Neuronal stem cell (in vitro differentiated cells): Measurements from ENCODE around the gene RNF44.
A peak's percentile ranks its signal among the peaks of the same experiment; 100 is the strongest.

ENCODE experiments used
- DNase-seq: peaks from one replicate; pipeline ENCODE4 v3.0.0-alpha.2; 2013; ENCODE audit warnings: low spot score
- H2AFZ ChIP-seq: one replicate; pipeline ENCODE4 v1.6.1; 2013; ENCODE audit warnings: mild to moderate bottlenecking, low read length, inconsistent platforms
- H2AK5ac ChIP-seq: 2 replicates; pipeline ENCODE4 v1.6.1; 2013; ENCODE audit warnings: low read depth, mild to moderate bottlenecking, inconsistent platforms, low read length, moderate library complexity, mixed read lengths
- H2BK120ac ChIP-seq: 2 replicates; pipeline ENCODE4 v1.6.1; 2013; ENCODE audit warnings: low read depth, mild to moderate bottlenecking, inconsistent platforms, low read length, moderate library complexity, mixed read lengths
- H2BK12ac ChIP-seq: one replicate; pipeline ENCODE4 v1.6.1; 2013; ENCODE audit warnings: low read length, inconsistent platforms
- H2BK15ac ChIP-seq: 2 replicates; pipeline ENCODE4 v1.6.1; 2013; ENCODE audit warnings: mild to moderate bottlenecking, low read length, inconsistent platforms, mixed read lengths
- H2BK5ac ChIP-seq: one replicate; pipeline ENCODE4 v1.6.1; 2013; ENCODE audit warnings: inconsistent platforms, mild to moderate bottlenecking, low read length, moderate library complexity
- H3K14ac ChIP-seq: one replicate; pipeline ENCODE4 v1.6.1; 2013; ENCODE audit warnings: low read length, inconsistent platforms
- H3K18ac ChIP-seq: 2 replicates; pipeline ENCODE4 v1.6.1; 2013; ENCODE audit warnings: low read length, inconsistent platforms
- H3K23ac ChIP-seq: 2 replicates; pipeline ENCODE4 v1.6.1; 2013; ENCODE audit warnings: low read depth, mild to moderate bottlenecking, mixed read lengths, low read length, inconsistent platforms; ENCODE audit not compliant: poor library complexity
- H3K27ac ChIP-seq: replicated peaks from 3 replicates; pipeline ENCODE4 v1.5.1; 2013; ENCODE audit warnings: low read length, inconsistent platforms
- H3K27me3 ChIP-seq, 3 experiments: 2 replicates each; pipeline ENCODE4 v1.6.1; 2013; ENCODE audit warnings: low read length in 3 of 3, mild to moderate bottlenecking in 2 of 3, inconsistent platforms in 1 of 3, low read depth in 1 of 3, mixed read lengths in 1 of 3, moderate library complexity in 1 of 3; ENCODE audit not compliant: control insufficient read depth in 3 of 3, insufficient read depth in 3 of 3
- H3K36me3 ChIP-seq, 2 donors: replicated peaks in 1 of 2; 2 replicates each; pipeline ENCODE4 v1.6.1; 2013; ENCODE audit warnings: low read length in 2 of 2; ENCODE audit not compliant: control insufficient read depth in 2 of 2, insufficient read depth in 2 of 2
- H3K4ac ChIP-seq: 2 replicates; pipeline ENCODE4 v1.6.1; 2013; ENCODE audit warnings: inconsistent platforms, mild to moderate bottlenecking, low read length, moderate library complexity
- H3K4me1 ChIP-seq, 2 donors: 1 replicate in 1 of 2; 2 replicates in 1 of 2; pipeline ENCODE4 v1.6.1; 2013; ENCODE audit warnings: low read length in 2 of 2, low read depth in 1 of 2; ENCODE audit not compliant: control insufficient read depth in 2 of 2, insufficient read depth in 1 of 2
- H3K4me2 ChIP-seq: one replicate; pipeline ENCODE4 v1.6.1; 2013; ENCODE audit warnings: mild to moderate bottlenecking, low read length, inconsistent platforms; ENCODE audit not compliant: insufficient read depth, poor library complexity, severe bottlenecking
- H3K4me3 ChIP-seq, 2 donors: 2 replicates each; pipeline ENCODE4 v1.5.1; 2013; ENCODE audit warnings: low read length in 2 of 2, mild to moderate bottlenecking in 2 of 2, inconsistent platforms in 1 of 2, moderate library complexity in 1 of 2
- H3K79me1 ChIP-seq: one replicate; pipeline ENCODE4 v1.6.1; 2013; ENCODE audit warnings: low read depth, mild to moderate bottlenecking, inconsistent platforms, low read length, moderate library complexity
- H3K9ac ChIP-seq: one replicate; pipeline ENCODE4 v1.6.1; 2013; ENCODE audit warnings: mild to moderate bottlenecking, low read depth, low read length, inconsistent platforms; ENCODE audit not compliant: poor library complexity
- H3K9me3 ChIP-seq, 2 donors: replicated peaks in 1 of 2; 2 replicates each; pipeline versions ENCODE3 to v1.6.1; 2013; ENCODE audit warnings: low read length in 2 of 2, mild to moderate bottlenecking in 2 of 2, inconsistent platforms in 1 of 2, low read depth in 1 of 2, mixed read lengths in 1 of 2, moderate library complexity in 1 of 2; ENCODE audit not compliant: control insufficient read depth in 2 of 2, insufficient read depth in 1 of 2
- H4K8ac ChIP-seq: one replicate; pipeline ENCODE4 v1.6.1; 2013; ENCODE audit warnings: low read depth, mild to moderate bottlenecking, inconsistent platforms, low read length, moderate library complexity
- H4K91ac ChIP-seq: one replicate; pipeline ENCODE4 v1.6.1; 2013; ENCODE audit warnings: low read length, low read depth, mild to moderate bottlenecking, inconsistent platforms; ENCODE audit not compliant: poor library complexity
- WGBS, 2 donors: extraction: QIAGEN DNeasy Blood & Tissue Kit; methylation state at CpG; one replicate each; pipeline ENCODE4 v1.1.7; 2013; ENCODE audit warnings: missing lambda C conversion rate in 2 of 2, mixed read lengths in 1 of 2; ENCODE audit not compliant: insufficient read length in 2 of 2, insufficient replicate concordance in 1 of 2; ENCODE audit errors: extremely low coverage in 2 of 2; 5-methylcytosine and 5-hydroxymethylcytosine counted together

The RNF44 gene

GRCh38 chr5:176545388-176545736 is 8.2 kb upstream of the RNF44 start:
- no peak overlapping the region for H3K4me2 ChIP-seq

GRCh38 chr5:176543428-176544182 is 6.4 kb upstream of the RNF44 start:
- Histone ChIP-seq H3K14ac (peak overlapping the region; percentile 74), H2BK15ac (no peak overlapping the region), H3K4me3 (peak overlapping the region; percentile 59 to 82), H3K23ac (peak overlapping the region; percentile 77), H4K91ac (no peak overlapping the region), H2BK12ac (no peak overlapping the region), H2BK120ac (peak overlapping the region; percentile 35), H4K8ac (no peak overlapping the region), H3K36me3 (no peaks in the 10 kb centered on the region), H3K4me1 (peaks cover 17 to 18% of the 10 kb centered on the region in 2 donors), H3K27ac (no peak overlapping the region), H3K9me3 (no peaks in the 10 kb centered on the region), H2BK5ac (no peak overlapping the region), H3K27me3 (peaks cover 4 to 31% (median 4%) of the 10 kb centered on the region in 3 experiments), H2AFZ (peak overlapping the region; percentile 95), H2AK5ac (no peak overlapping the region), H3K4ac (no peak overlapping the region), H3K4me2 (peak overlapping the region; percentile 76), H3K18ac (peak overlapping the region; percentile 69), H3K9ac (peak overlapping the region; percentile 54), H3K79me1 (no peaks in the 10 kb centered on the region)
- no CpG with 5 or more reads among the region's 63 CpGs for WGBS, 2 donors
- DNase-seq: peak; percentile 32

More at GRCh38 chr5:176545388-176545736, 8.2 kb upstream of the RNF44 start:
- H4K8ac ChIP-seq: no peak overlapping the region
- WGBS, 2 donors: no CpG with 5 or more reads among the region's 6 CpGs
- H2BK12ac ChIP-seq: peak overlapping the region; percentile 65
- H3K9me3 ChIP-seq: no peaks in the 10 kb centered on the region
- H2BK15ac ChIP-seq: no peak overlapping the region
- H3K14ac ChIP-seq: peak overlapping the region; percentile 84
- H3K79me1 ChIP-seq: peaks cover 2% of the 10 kb centered on the region
- H2AK5ac ChIP-seq: peak overlapping the region; percentile 84
- peak overlapping the region; percentile 85 for H3K23ac ChIP-seq
- DNase-seq: no peak
- H3K18ac ChIP-seq: no peak overlapping the region
- no peaks in the 10 kb centered on the region for H3K36me3 ChIP-seq
- H2AFZ ChIP-seq: no peak overlapping the region
- H3K27ac ChIP-seq: no peak overlapping the region
- H4K91ac ChIP-seq: no peak overlapping the region
- H3K4ac ChIP-seq: no peak overlapping the region
- no peak overlapping the region for H2BK120ac ChIP-seq
- peaks cover 4 to 31% (median 12%) of the 10 kb centered on the region in 3 experiments for H3K27me3 ChIP-seq
- no peak overlapping the region for H3K9ac ChIP-seq
- H3K4me1 ChIP-seq: peaks cover 15 to 21% of the 10 kb centered on the region in 2 donors
- no peak overlapping the region for H2BK5ac ChIP-seq
- no peak overlapping the region for H3K4me3 ChIP-seq

- DNase-seq: peak; percentile 55
- no CpG with 5 or more reads among the region's 110 CpGs for WGBS, 2 donors
- Histone ChIP-seq H3K79me1 (no peaks in the 10 kb centered on the region), H3K18ac (peak overlapping the region; percentile 90), H3K4me2 (peak overlapping the region; percentile 80), H2AK5ac (peak overlapping the region; percentile 85), H2BK15ac (peak overlapping the region; percentile 76), H2BK120ac (no peak overlapping the region), H3K14ac (peak overlapping the region; percentile 39), H4K91ac (no peak overlapping the region), H2BK5ac (peak overlapping the region; percentile 15), H3K4ac (no peak overlapping the region), H2AFZ (peak overlapping the region; percentile 95), H3K27me3 (peaks cover 4 to 31% (median 4%) of the 10 kb centered on the region in 3 experiments), H3K4me3 (peak overlapping the region; percentile 59 to 82), H2BK12ac (no peak overlapping the region), H3K36me3 (no peaks in the 10 kb centered on the region), H3K23ac (peak overlapping the region; percentile 12), H4K8ac (no peak overlapping the region), H3K4me1 (peaks cover 17 to 18% of the 10 kb centered on the region in 2 donors), H3K9me3 (no peaks in the 10 kb centered on the region), H3K27ac (no peak overlapping the region), H3K9ac (peak overlapping the region; percentile 85)
These were observed 5.6 kb upstream of the RNF44 start for GRCh38 chr5:176542596-176543427.

- peak overlapping the region; percentile 30 for H3K4ac ChIP-seq
- peak overlapping the region; percentile 93 for H2BK12ac ChIP-seq
- H3K23ac ChIP-seq: peak overlapping the region; percentile 12
- H3K36me3 ChIP-seq: no peaks in the 10 kb centered on the region
- no peaks in the 10 kb centered on the region for H3K9me3 ChIP-seq
- H2BK120ac ChIP-seq: no peak overlapping the region
- H2AFZ ChIP-seq: peak overlapping the region; percentile 93
- H2BK5ac ChIP-seq: peak overlapping the region; percentile 15
- peak overlapping the region; percentile 88 for H3K18ac ChIP-seq
- no CpG with 5 or more reads among the region's 16 CpGs for WGBS, 2 donors
- peak overlapping the region; percentile 79 for H2BK15ac ChIP-seq
- H2AK5ac ChIP-seq: peak overlapping the region; percentile 85
- H4K8ac ChIP-seq: no peak overlapping the region
- no peaks in the 10 kb centered on the region for H3K79me1 ChIP-seq
- H3K14ac ChIP-seq: peak overlapping the region; percentile 39
- peak overlapping the region; percentile 59 to 82 for H3K4me3 ChIP-seq
- no peak overlapping the region for H3K27ac ChIP-seq
- DNase-seq: no peak
- H3K4me2 ChIP-seq: peak overlapping the region; percentile 80
- H4K91ac ChIP-seq: no peak overlapping the region
- peaks cover 0 to 31% (median 4%) of the 10 kb centered on the region in 3 experiments for H3K27me3 ChIP-seq
- no peak overlapping the region for H3K9ac ChIP-seq
- peaks cover 17 to 18% of the 10 kb centered on the region in 2 donors for H3K4me1 ChIP-seq
These were observed 5.0 kb upstream of the RNF44 start for GRCh38 chr5:176542135-176542595.
